Stimulated activated naive CD4-positive, alpha-beta T cell (primary cell): ENCODE data around the gene SGCD.

Source experiments
- DNase-seq, 6 experiments: peaks; one replicate each; lab custom pipeline; 2025; lab: John Stamatoyannopoulos, UW

Gene SGCD

DNA sequence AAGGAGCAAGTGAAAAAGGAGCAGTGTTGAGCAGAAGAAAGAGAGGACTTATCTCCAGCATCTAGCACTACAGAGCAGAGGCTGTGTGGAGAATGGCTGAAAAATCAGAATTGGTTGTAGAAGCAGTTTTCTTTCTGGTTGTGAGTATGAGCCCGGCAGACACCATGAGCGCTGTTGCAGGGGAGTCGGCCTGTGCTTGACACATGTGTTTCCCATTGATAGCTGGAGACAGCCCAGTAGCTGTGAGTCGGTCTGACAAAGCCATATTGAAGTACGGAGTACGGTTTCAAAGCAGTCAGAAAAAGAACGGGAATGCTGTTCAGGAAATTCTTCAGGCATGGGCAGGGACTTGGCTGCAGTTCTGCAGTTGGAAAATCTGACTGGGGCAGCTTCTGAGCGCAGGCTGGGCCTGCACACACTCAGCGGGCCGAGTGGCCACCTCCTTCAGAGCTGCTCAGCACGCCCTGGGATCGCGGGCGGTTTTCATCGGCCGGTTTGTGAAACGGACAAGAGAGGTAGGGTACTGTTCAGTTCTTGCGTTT is at the start of gene SGCD:
Gene SGCD, plus strand, starts transcription at position 447 of the 542 bp plus-strand sequence.
- no peak for DNase-seq

DNA sequence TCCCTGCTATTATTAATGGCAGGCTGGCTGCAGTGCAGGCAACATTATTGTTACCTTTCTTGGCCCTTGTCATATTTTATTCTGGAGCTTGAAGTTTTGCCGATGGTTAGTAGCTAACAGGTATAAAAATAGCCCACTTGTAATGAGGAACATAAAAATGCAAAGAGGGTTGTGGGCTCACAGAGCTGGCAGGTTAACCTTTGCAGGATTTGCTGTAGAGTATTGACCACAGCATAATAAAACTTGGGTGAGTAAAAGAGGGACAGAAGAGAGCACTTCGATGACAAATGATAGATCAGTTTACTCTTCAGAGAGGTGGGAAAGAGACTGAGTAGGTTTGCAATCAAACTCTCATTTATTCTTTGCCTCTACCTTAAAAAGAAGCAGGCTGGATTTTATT is 49.7 kb upstream of the SGCD start:
- DNase-seq = no peak

- DNase-seq = no peak
Measured at GRCh38 chr5:156295431-156295830, 31.5 kb upstream of the SGCD start.

- DNase-seq = no peak
Measured at GRCh38 chr5:156310115-156310514, 16.8 kb upstream of the SGCD start.

DNA sequence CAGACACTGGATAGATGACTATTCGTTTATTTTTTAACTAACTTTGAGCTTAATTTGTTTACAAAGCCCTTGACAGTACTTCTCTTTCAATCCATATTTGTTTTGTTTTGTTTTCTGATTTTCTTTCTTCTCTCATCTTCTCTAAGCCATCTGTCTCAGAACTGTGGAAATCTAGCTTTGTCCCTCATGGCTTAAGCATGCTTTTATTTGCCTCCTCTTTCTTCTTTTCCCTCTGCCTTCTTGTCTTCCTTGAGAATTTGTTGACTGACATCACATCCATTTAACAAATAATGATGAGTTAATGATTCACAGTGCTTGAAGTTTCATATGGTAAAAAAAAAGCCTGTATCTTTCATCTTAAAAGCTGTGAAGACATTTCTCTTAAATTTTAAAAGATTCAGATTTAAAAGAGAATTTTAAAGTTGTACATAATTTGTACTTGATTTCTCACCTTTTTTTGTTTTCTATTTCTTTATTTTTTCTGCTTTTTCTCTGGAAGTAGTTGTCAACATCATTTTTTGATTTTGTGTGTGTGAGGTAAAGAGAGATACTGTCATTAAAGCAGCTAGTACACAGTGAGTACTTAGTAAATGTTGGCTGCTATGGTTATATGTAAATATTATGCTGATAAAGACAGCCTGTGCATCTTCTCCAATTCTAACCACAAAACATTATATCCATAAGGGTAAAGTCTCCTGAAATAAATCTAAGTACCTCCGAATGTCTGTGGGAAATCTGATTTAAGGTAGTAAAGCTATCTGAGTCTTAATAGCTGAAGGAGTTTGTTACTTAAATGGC is 13.9 kb upstream of the SGCD start:
- no peak for DNase-seq

DNA sequence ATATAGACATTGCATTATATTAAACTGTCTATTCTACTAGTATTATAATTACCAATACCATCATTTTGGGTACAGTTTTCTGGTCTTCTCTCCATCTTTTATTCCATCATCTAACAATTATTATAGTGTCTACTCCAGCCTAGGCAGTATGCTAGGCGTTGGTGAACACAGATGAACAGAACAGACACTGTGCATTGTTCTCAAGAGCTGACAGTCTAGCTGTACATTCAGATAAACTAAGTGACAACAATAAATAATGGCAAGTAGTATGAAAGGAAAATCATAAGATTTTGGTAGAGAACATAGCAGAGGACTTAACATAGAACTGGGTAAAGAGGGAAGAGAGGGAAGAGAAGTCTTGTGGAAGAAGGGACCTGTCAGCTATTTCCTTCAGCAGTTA is 12.5 kb upstream of the SGCD start:
- DNase-seq = no peak

- DNase-seq = no peak
Measured at GRCh38 chr5:156322666-156323065, 4.3 kb upstream of the SGCD start.

DNA sequence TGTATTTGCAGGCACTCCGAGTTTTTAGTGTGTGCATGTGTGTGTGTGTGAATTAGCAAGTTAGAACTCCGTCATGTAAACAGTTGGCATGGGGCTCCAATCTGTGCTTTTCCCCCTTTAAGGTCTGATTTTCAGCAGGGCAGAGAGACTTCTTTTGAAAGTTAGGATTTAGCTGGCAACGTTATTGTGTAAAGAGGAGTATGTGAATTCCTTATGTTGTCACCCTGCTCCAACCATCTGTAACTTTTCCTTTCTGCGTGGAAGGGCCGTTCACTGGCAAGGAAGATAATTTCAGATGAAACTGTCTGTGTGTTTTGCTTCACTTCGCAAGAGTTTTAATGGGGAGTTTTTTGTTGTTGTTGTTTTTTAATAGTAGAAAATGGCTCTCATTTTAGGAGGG is 332 bp downstream of the SGCD start:
- DNase-seq = no peak

GRCh38 chr5:156328161-156328560 is 1.2 kb downstream of the SGCD start:
- no peak for DNase-seq

GRCh38 chr5:156328766-156329165 is 1.8 kb downstream of the SGCD start:
- DNase-seq = no peak

- DNase-seq = no peak
Measured at GRCh38 chr5:156329171-156329611, 2.2 kb downstream of the SGCD start.

GRCh38 chr5:156330141-156330870 is 3.3 kb downstream of the SGCD start:
- DNase-seq = no peak

- DNase-seq = no peak
Measured at GRCh38 chr5:156331181-156331580, 4.2 kb downstream of the SGCD start.

- DNase-seq = no peak
Measured at GRCh38 chr5:156331845-156332244, 4.9 kb downstream of the SGCD start.

DNA sequence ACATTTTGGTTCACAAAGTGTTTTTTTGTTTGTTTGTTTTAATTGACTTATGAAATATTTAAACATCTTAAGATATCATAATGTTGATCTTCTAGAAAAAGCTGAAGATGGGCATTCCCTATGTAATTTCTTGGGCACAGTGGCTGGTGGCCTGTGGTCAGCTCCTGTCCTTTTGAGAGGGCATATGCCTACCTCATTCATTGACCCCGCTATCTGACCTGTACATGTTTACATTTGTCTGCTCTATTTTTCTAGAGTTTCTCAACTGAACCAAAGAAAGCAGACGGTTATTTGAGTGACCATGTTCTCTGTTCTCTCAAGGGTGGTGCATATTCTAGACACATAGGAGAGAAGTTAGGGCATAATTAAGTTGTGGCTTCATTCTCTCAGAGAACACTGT is 5.3 kb downstream of the SGCD start:
- no peak for DNase-seq

GRCh38 chr5:156339139-156339841 is 12.3 kb downstream of the SGCD start:
- no peak for DNase-seq

GRCh38 chr5:156340893-156341292 is 13.9 kb downstream of the SGCD start:
- no peak for DNase-seq

- DNase-seq = no peak
Measured at GRCh38 chr5:156350256-156350655, 23.3 kb downstream of the SGCD start.

- no peak for DNase-seq
Measured at GRCh38 chr5:156351423-156351822, 24.5 kb downstream of the SGCD start.

DNA sequence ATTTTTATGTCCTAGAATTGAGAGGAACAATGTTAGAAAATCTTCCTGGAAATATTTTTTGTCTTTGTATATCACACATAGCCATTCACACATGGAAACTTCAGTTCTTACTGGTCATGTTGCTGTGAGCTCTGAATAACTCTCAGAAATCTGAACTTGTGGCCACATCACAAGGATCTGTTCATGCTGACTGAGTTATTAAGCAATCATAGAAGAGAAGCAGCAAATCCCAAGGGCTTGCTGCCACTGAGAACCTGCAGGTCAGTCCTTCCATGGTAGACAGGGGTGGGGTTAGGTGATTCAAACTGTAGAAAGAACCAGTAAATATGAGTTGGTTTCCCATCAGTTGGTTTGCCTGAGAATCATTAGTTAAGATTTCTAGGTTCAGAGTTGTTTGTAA is 27.6 kb downstream of the SGCD start:
- DNase-seq = no peak

DNA sequence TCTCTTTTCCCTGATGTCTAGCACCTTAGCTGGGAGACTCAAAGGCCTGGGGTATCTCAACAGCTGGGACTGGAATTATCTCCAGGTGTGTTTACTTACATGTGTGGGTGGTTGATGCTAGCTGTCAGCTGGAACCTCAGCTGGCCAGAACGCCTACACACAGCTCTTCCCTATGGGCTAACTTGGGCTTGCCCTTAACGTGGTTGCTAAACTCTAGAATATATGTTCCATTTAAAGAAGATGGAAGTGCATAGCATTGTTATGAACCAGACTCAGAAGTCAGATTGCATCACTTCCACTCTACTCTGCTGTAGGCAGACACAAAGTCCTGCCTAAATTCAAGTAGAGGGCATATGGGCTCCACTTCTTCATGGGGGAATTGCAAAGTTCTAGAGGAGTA is 29.3 kb downstream of the SGCD start:
- no peak for DNase-seq

DNA sequence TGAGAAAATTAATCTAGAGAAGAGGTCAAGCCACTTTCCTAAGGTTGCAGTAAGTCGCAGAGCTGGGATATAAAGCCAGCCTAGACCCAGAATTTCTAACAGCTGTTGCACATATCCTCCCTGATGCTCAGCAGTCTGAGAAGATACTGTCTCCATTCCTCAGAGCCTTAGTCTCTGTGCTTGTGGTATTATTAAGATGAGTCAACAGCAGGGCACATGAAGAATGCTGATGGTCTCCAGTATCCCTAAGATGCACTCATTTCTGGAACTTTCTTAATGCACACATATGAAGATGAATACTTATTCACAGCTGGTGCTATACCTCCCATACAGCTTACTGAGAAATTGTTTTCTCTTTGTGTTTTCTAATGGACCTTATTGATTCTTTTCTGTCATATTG is 32.5 kb downstream of the SGCD start:
- no peak for DNase-seq
